HG02571 (cell line): ENCODE measurements around the gene S100Z.
A peak's percentile ranks its signal among the peaks of the same experiment; 100 is the strongest.
"Not testable (repeated sequence)": the region's sequence is repeated elsewhere in the genome, so short reads cannot be mapped to it uniquely, and the experiment has no call there.

Experiments used
- ATAC-seq: cut with Tn5 transposase; IDR thresholded peaks from one replicate; pipeline ENCODE4 v1.9.1; 2021; ENCODE audit warnings: mild to moderate bottlenecking, moderate library complexity; ENCODE audit not compliant: unreplicated experiment

Gene S100Z

GRCh38 chr5:76849419-76850291 lies at the start of gene S100Z:
TSS of gene S100Z (plus strand) at chr5:76850014. CDS start at chr5:76875360, 25,346 bp downstream.
- ATAC-seq, result no peak

DNA sequence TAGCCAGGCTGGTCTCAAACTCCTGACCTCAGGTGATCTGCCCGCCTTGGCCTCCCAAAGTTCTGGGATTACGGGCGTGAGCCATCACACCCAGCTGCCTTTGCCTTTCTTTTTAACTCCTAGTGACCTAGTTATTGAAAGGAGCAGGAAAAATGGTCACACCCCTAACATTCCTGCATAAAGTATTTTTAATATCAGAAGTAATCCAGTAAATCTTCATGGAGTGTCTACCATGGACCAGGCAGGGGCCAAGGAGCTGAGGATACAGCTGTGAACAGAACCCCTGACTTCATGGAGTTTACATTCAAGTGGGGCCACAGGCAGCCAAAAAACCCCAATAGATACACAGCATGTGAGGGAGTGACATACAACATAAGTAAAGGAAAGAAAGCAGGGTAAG lies 49.2 kb upstream of the S100Z start:
- ATAC-seq, result no peak

- ATAC-seq, result no peak
Observed at GRCh38 chr5:76801159-76801802, 48.5 kb upstream of the S100Z start.

DNA sequence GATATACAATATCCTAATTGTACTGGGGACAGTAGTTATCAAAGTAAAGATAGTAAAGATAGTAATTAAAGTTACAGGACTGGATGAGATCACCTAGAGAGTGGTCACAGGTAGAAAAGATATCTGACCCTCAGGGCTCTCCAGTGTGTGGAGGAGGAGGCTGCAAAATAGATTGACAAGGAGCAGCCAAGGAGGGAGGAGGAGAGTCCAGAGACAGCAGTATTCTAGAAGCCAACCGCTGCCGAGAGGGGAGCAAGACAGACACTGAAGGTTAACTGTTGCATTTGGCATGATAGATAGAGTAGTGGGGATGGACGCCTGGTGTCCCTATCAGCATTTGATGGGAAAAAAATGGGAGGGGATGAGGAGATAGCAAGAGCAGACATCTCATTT lies 48.0 kb upstream of the S100Z start:
- ATAC-seq, result no peak

- ATAC-seq, result no peak
Observed at GRCh38 chr5:76804266-76804665, 45.5 kb upstream of the S100Z start.

DNA sequence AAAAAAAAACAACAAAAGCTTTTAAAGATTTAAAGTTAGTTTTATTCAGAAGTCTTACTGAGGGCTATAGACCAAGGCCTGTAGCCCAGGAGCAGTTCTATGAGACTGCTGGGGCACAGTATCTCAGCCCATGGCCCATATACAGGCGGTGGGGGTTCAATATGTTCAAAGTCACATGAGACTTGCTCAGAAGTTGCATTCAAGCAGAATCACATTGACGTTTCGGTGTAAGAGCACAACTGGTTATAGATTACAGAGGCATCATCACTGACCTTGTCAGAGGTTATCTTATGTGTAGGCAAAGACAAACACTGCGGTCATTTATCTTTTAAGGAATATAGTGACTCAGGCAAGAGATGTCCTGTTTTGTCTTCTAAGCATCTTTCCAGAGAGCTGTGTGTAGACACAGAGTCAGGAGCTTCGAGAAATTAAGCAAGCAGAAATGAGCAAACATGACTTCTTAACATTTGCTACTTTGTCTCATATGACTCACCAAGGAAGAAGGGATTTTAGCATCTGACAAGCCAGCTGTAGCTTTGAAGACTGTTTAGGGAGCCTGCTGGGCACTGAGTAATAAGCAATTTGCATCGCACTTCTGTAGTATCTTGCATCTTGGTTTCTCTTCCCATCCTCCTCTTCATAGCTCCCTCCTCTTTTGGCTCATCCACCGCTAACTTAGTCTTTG lies 43.9 kb upstream of the S100Z start:
- peak; percentile 64 for ATAC-seq

GRCh38 chr5:76807296-76807695 lies 42.5 kb upstream of the S100Z start:
- no peak for ATAC-seq

DNA sequence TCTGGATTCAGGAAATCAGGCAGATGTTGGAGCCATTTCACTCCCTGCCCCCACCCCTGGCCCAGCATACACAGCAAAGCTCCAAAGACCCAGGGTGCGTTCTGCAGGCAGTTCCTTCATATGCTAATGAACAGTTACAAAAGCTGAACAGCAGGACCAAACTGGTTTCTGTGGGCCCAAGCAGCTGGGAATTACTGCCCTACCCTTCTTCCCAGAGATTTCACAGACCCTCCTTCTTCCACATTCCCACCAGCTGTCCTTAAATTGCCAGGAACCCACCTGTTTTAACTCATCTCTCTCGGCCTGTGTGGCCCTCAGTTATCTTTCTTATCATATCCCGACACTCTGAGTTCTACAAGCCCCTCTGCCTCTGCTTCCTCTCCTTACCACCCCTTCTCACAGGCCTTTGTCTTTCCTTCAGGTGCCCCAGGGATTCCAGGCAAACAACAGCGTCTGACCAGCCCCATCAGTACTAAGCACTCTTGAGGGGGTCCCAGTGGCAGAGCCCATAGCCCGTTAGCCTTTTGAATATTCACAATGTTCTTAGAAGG lies 41.6 kb upstream of the S100Z start:
- ATAC-seq, result no peak

DNA sequence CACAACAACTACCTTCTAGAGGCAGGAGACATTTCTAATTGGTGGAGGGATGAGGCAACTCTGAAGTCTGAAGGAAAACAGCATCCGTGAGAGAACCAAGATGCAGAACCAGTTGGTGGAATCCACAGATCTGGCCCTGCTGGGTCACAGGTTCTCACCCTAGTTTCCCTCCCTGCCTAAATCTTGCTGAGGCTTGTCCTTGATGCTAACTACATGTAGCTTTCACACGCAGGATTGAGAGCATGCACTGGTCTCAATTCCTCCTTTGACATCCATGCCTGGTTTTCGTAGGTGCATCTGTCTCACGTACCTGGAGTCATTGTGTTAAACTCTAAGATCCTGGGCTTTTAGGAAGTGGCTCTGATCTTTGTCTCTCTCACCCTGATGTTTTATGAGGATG lies 40.7 kb upstream of the S100Z start:
- ATAC-seq, result no peak

- ATAC-seq, result no peak
Observed at GRCh38 chr5:76810236-76810635, 39.6 kb upstream of the S100Z start.

DNA sequence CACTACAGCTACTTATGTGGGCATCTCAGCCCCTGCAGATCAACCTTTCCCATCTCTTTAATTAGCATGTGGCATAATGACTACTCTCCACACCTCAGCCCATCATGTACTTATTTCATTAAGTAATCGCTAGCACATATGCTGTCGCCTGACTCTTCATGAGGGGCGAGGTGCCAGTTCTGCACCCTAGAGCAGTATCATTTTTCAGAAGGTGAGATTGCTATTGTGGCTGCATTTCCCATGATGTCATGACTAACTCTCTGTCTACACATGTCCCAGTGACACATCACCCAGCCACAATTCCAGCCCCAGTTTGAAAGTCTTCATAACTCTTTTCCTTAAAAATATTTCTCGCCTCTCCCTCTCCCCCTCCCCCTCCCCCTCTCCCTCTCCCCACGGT lies 38.6 kb upstream of the S100Z start:
- ATAC-seq, result no peak

- not testable (repeated sequence) for ATAC-seq
Observed at GRCh38 chr5:76812209-76812608, 37.6 kb upstream of the S100Z start.

- no peak for ATAC-seq
Observed at GRCh38 chr5:76813982-76814562, 35.7 kb upstream of the S100Z start.

DNA sequence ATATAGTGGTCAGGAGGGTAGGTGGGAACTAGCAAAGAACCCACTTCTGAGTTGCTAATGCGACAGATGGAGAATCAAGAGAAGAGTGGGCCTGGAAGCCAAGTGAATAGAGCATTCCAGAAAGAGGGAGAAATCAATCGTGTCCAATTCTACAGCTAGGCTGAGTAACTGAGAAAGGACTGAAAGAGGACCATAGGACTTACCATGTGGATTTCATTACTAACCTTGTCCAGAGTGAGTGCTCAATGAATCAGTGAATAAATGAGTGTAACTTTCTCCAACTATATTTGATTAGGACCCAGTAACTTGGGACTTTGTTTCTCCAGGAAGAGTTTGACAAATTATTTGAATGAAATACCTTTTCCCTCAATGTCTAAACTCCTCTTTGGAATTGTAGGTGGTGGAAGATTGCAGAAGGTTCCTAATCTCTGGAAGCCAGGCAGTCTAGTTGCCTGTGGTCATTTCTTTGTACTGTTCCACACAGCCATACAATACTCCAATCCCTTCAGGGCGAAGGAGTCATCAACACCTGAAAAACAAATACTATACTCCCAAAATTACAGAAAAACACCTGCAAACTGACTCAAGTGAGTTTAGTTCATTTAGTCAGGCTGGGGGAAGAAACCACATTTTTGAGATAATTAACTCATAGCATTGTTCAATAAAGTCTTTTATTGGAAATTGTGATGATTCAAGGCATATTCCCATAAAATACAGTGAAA lies 33.5 kb upstream of the S100Z start:
- no peak for ATAC-seq

DNA sequence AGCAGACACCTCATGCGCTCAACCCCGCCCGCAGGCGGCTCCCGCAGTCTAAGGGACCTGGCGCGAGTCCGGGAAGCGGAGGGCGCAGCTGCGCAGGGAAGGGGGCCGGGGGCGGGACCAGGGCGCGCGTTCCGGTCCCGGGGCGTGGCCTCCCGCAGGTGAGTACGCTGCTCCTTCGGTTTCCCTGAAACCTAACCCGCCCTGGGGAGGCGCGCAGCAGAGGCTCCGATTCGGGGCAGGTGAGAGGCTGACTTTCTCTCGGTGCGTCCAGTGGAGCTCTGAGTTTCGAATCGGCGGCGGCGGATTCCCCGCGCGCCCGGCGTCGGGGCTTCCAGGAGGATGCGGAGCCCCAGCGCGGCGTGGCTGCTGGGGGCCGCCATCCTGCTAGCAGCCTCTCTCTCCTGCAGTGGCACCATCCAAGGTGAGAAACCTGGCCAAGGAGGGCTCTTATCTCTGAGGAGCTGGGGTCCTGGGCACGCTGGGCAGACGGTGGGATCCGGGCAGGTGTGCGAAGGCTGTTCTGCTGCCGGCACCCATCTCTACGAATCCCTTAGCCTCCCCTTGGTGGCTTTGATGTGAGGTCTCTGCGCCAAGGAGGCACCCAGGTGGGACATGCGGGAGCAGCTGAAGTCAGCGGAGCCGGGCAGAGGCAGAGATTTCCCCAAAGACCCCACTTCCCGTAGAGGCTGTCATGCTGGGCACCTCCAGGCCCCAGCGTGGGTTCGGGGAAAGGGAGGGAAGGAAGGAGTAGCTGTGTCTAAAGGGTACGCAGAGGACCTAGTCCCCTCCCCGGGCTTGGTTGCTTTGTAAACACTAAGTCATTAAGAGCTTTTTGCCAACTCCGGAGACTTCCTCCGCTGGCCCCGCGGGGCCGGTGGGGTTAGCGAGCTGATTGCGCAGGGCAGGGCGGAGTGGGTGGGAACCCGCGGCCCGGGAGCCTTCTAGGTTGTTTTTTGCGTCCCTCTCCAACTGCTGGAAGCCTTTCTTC lies 30.7 kb upstream of the S100Z start, which contains the start of gene F2RL1:
TSS of gene F2RL1 (plus strand) at position 187 of the 988 bp plus-strand sequence. CDS start at position 340, 153 bp downstream.
- ATAC-seq, result no peak

GRCh38 chr5:76819851-76820525 lies 29.8 kb upstream of the S100Z start:
- ATAC-seq, result no peak

DNA sequence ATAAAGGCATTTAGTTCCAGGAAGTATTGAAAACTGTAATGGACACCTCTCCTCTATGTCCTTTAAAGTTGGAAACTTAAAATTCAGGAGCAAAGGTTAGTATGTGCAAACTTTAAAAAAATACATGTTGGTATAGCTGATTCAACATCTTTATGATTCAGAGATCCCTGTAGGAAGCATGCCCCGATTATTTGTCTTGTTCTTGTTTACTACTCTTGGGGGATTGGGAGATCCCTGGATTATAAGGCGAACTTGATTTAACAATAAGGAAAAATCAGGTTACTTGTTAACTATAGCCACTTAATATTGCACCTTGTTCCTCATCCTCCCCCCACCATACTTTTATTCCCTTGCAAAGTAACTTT lies 29.3 kb upstream of the S100Z start:
- ATAC-seq, result no peak

DNA sequence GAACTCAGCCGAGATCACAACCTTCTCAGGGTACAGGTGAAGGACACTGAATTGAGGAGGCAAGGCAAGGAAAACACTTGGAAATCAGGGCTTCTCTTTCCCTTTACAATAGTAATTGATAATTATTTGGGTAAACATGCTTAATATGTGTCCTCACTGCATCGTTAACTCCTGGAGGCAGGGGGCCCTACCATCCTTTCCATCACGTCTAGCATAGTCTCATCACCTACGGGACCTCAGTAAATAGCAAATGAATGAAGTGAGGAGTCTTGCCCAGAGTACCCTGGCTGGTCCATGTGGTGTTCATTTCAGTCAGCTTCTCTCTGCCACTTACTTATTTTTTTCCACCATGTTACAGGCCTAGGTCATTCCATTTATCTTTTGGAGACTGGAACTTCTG lies 28.7 kb upstream of the S100Z start:
- no peak for ATAC-seq
